ENCODE data around the gene FAM118A. TPM values are rescaled to one million over a fixed set of nuclear protein-coding genes. Genes with fewer than 3 reads are reported as not detected.

FAM118A gene
- total and polyA plus RNA-seq, 12 donors = 10.2 to 35.7 (median 16.3) TPM

DNA sequence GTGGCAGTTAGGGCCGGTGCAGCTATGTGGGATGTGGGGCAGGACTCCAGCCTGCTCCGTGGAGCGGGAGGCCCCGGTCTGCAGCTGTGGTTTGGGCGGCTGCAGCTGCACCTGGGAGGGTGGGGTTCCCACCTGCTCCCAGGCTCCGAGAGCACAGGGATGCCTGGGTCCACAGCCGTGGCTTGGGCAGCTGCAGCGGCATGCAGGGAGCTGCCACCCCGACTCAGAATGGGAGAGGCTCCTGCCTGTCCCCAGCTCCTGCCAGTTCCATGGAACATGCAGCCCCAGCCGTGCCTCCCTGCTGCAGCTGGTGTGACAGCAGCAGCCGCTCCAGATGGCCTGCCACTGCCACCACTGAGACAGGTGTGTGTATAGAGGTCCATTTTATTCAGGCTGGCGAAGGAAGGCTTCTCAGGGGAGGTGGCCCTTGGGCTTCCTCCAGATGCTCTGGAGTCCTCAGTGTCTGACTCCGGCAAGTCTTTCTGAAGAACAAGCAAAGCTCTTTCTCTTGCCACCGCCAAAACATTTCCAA is 46.7 kb upstream of the FAM118A start:
- Histone ChIP-seq H3K4me1 (peaks cover 0 to 26% (median 12%) of the 10 kb centered on the region in 9 donors), H3K9me3 (no peaks in the 10 kb centered on the region), H3K36me3 (no peaks in the 10 kb centered on the region), H3K4me3 (no peak overlapping the region), H3K27ac (peak overlapping the region in 6 of 10 donors; percentile 0 to 66 (median 42)), H3K27me3 (peaks cover 0 to 10% (median 0%) of the 10 kb centered on the region in 7 donors)
- ATAC-seq (no peak), DNase-seq (no peak)
- TF ChIP-seq, protein P1, sequence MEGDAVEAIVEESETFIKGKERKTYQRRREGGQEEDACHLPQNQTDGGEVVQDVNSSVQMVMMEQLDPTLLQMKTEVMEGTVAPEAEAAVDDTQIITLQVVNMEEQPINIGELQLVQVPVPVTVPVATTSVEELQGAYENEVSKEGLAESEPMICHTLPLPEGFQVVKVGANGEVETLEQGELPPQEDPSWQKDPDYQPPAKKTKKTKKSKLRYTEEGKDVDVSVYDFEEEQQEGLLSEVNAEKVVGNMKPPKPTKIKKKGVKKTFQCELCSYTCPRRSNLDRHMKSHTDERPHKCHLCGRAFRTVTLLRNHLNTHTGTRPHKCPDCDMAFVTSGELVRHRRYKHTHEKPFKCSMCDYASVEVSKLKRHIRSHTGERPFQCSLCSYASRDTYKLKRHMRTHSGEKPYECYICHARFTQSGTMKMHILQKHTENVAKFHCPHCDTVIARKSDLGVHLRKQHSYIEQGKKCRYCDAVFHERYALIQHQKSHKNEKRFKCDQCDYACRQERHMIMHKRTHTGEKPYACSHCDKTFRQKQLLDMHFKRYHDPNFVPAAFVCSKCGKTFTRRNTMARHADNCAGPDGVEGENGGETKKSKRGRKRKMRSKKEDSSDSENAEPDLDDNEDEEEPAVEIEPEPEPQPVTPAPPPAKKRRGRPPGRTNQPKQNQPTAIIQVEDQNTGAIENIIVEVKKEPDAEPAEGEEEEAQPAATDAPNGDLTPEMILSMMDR (IDR thresholded peaks at IDR 0.05) = no peak
- 81 to 86% methylated on average over 14 of the region's 14 CpGs for WGBS, 2 donors
- intact Hi-C loops (cut with DNase I) = loop anchor here in 3 of 10 donors (5.0 to 10.0 kb wide), 2 partner anchors 161 to 438 kb away; no protein-coding TSS in a partner anchor

DNA sequence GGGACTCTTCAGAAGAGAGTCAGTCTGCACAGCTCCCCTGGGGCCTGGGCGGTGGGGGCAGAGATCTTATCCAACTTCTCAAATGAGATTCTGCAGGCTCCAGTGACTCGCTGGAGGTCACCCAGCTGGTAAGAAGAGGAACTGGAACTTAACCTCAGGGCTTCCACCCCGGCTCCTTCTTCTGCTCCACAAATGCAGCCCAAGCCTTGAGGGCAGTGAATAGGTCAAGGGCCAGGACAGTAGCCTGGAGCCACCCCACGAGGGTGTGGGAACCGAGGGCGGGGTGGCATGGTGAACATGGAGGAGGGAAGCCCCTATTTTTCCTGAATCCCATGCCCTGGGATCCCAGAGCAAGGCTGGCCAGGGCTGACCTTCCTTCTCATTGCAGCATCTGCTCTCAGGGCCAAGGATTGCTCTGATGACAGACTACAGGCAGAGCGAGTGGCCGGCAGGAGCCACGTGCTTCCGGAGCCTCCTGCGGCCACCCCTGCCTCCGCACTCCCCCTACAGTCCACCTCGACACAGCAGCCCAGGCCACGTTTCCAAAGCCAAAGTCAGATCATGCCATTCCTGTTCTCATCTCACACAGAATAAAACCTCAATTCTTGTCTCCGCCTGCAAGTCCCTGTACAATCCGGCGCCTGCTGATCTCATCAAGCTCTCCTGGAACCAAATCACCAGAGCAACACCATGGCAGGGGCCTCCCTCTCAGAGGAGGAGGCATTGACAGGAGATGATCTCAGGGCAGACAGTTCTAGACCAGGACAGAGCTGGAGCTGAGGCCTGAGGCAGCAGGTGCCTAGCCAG is 46.1 kb upstream of the FAM118A start:
- H3K4me1 ChIP-seq = peaks cover under 1 to 26% (median 12%) of the 10 kb centered on the region in 9 donors
- TF ChIP-seq, protein P1 (IDR thresholded peaks at IDR 0.05) = peak; percentile 42 to 77 (median 73)
- no peaks in the 10 kb centered on the region for H3K36me3 ChIP-seq
- peak; percentile 84 to 94 (median 92) for ATAC-seq
- peaks cover 0 to 12% (median 0%) of the 10 kb centered on the region in 7 donors for H3K27me3 ChIP-seq
- H3K27ac ChIP-seq = peak overlapping the region in 7 of 10 donors; percentile 0 to 66 (median 37)
- H3K9me3 ChIP-seq = no peaks in the 10 kb centered on the region
- peak; percentile 71 to 75 for DNase-seq
- 22 to 29% methylated on average over 14 to 17 of the region's 17 CpGs for WGBS, 2 donors
- no peak overlapping the region for H3K4me3 ChIP-seq
- intact Hi-C loops (cut with DNase I) = loop anchor here in 3 of 10 donors (5.0 to 10.0 kb wide), 2 partner anchors 161 to 439 kb away; no protein-coding TSS in a partner anchor

DNA sequence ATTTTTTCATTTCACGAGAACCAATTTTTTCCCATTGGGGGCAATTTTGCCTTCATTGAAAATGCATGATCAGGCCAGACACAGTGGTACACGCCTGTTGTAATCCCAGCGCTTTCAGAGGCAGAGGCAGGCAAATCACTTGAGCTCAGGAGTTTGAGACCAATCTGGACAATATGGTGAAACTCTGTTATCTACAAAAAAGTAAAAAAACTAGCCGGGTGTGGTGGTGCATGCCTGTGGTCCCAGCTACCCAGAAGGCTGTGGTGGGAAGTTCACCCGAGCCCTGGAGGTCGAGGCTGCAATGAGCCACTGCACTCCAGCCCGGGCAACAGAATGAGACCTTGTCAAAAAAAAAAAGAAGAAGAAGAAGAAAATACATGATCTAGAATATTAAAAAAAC is 44.2 kb upstream of the FAM118A start:
- intact Hi-C loops (cut with DNase I) = loop anchor here in 4 of 10 donors (5.0 to 10.0 kb wide), 3 partner anchors 172 to 441 kb away; no protein-coding TSS in a partner anchor
- 69 to 71% methylated on average over 7 of the region's 7 CpGs for WGBS, 2 donors

More for the DNA sequence above, 44.2 kb upstream of the FAM118A start:
- no peak for DNase-seq
- TF ChIP-seq, protein P1 (IDR thresholded peaks at IDR 0.05) = no peak
- Histone ChIP-seq H3K36me3 (no peaks in the 10 kb centered on the region), H3K27me3 (peaks cover 0 to 12% (median 0%) of the 10 kb centered on the region in 7 donors), H3K4me3 (no peak overlapping the region), H3K27ac (no peak overlapping the region), H3K4me1 (peaks cover 3 to 41% (median 23%) of the 10 kb centered on the region in 9 donors), H3K9me3 (no peaks in the 10 kb centered on the region)
- no peak for ATAC-seq

All from heart right ventricle (tissue), 16 donors.